Kidney (tissue), 14 donors: ENCODE results near the gene TCIRG1. TPM values are rescaled to one million over a fixed set of nuclear protein-coding genes. Genes with fewer than 3 reads are reported as not detected.

Experiments used
- DNase-seq, 5 donors: peaks; one replicate each; pipeline ENCODE4 v3.0.0-alpha.2; 2013 to 2020
- FAIRE-seq: peaks from 2 replicates; lab custom pipeline; 2012; peaks lifted over from hg19 to GRCh38; lab: Jason Lieb, UNC
- H3K27ac ChIP-seq, 2 donors: one replicate each; pipeline ENCODE4 v1.7.0; 2013; ENCODE audit warnings: low read depth in 2 of 2, low read length in 2 of 2, inconsistent platforms in 1 of 2
- H3K27me3 ChIP-seq: one replicate; pipeline ENCODE4 v1.7.1; 2013; ENCODE audit warnings: low read length, inconsistent platforms; ENCODE audit not compliant: control insufficient read depth, insufficient read depth
- H3K36me3 ChIP-seq, 3 donors: one replicate each; pipeline versions ENCODE4 v1.7.0 to v1.7.1; 2013; ENCODE audit warnings: low read length in 3 of 3, control low read depth in 1 of 3, inconsistent platforms in 1 of 3; ENCODE audit not compliant: insufficient read depth in 3 of 3, control insufficient read depth in 2 of 3
- H3K4me1 ChIP-seq, 3 donors: one replicate each; pipeline versions ENCODE4 v1.7.0 to v1.7.1; 2013; ENCODE audit warnings: low read length in 3 of 3, inconsistent platforms in 1 of 3, low read depth in 1 of 3; ENCODE audit not compliant: control insufficient read depth in 2 of 3, insufficient read depth in 2 of 3
- H3K4me3 ChIP-seq, 3 donors: one replicate each; pipeline versions ENCODE4 v1.7.0 to v1.8.1; 2013; ENCODE audit warnings: low read length in 3 of 3, control low read depth in 1 of 3, inconsistent platforms in 1 of 3
- H3K9ac ChIP-seq, 3 donors: one replicate each; pipeline versions ENCODE4 v1.7.0 to v1.7.1; 2013; ENCODE audit warnings: low read length in 3 of 3, control low read depth in 1 of 3, inconsistent platforms in 1 of 3
- H3K9me3 ChIP-seq, 3 donors: one replicate each; pipeline versions ENCODE4 v1.7.0 to v1.7.1; 2013; ENCODE audit warnings: low read length in 3 of 3, control low read depth in 1 of 3, inconsistent platforms in 1 of 3; ENCODE audit not compliant: control insufficient read depth in 2 of 3, insufficient read depth in 1 of 3
- intact Hi-C: fragments of 100-400 bp; cut with DNase I; formaldehyde crosslinking; loops from one replicate; pipeline ENCODE4 v1.11.1; 2022
- polyA plus RNA-seq: library from polyadenylated mRNA; stranded (reverse); fragments of 350-450 nt; fragmentation: Illumina TruSeq; extraction: RNeasy Lipid Tissue Mini Kit (QIAGEN cat#74804); gene quantifications from one replicate; pipeline ENCODE4 v1.2.3, GENCODE V29; 2014; ENCODE audit warnings: low read depth, low replicate concordance; ENCODE audit not compliant: insufficient read depth
- total RNA-seq: library from RNA; stranded (reverse); fragmentation: NEBNext Ultra II Directional; extraction: Animal tissue kit (Norgen Biotek cat#: 25700); gene quantifications from one replicate; pipeline ENCODE4 v1.2.1, GENCODE V29; 2021
- TF ChIP-seq, protein P1 (sequence below): IDR thresholded peaks from 3 replicates; pipeline ENCODE4 v1.5.1; 2012; ENCODE audit warnings: mild to moderate bottlenecking, moderate library complexity, borderline replicate concordance; ENCODE audit not compliant: insufficient read depth; ENCODE audit errors: extremely low read depth
- donor health status: control.
- donor health status: control.
- donor health status: control.
- donor health status: control.
- donor health status: control.
- donor health status: DM: yes; HTN: yes; CAD: no.
- donor health status: Normal renal cell carcinoma (clear cell type).

Gene TCIRG1
- total and polyA plus RNA-seq, 2 donors from 2014 or later: 36.3 to 97.1 TPM

DNA sequence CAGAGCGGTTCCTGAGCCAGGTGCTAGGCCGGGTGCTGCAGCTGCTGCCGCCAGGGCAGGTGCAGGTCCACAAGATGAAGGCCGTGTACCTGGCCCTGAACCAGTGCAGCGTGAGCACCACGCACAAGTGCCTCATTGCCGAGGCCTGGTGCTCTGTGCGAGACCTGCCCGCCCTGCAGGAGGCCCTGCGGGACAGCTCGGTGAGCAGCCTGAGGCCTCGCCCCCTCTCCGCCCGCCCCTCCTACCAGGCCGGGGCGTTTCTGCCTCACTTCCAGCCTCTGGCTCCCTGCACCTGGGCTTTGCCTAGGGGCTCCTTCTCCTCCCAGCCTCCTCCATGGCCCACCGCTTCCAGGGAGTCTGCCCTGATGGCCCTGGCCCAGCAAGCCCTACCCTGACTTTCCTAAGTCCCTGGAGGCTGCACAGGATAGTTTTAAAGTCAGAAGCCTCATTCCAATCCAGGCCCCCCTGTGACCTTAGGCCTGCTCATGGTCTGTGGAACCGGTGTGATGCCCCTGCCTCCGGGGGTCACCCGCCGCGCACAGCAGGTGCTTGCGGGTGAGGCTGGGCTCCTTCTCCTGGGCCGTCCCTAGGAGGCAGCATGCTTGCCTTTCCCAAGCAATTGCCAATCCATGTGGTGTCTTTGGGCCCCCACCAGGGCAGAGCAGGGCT, 5.5 kb downstream of the TCIRG1 start:
- Histone ChIP-seq H3K27ac (no peak overlapping the region), H3K4me3 (no peak overlapping the region), H3K9me3 (no peaks in the 10 kb centered on the region), H3K9ac (no peak overlapping the region), H3K27me3 (no peaks in the 10 kb centered on the region), H3K36me3 (no peaks in the 10 kb centered on the region), H3K4me1 (peaks cover 0 to 7% (median 0%) of the 10 kb centered on the region in 3 donors)
- TF ChIP-seq, protein P1, sequence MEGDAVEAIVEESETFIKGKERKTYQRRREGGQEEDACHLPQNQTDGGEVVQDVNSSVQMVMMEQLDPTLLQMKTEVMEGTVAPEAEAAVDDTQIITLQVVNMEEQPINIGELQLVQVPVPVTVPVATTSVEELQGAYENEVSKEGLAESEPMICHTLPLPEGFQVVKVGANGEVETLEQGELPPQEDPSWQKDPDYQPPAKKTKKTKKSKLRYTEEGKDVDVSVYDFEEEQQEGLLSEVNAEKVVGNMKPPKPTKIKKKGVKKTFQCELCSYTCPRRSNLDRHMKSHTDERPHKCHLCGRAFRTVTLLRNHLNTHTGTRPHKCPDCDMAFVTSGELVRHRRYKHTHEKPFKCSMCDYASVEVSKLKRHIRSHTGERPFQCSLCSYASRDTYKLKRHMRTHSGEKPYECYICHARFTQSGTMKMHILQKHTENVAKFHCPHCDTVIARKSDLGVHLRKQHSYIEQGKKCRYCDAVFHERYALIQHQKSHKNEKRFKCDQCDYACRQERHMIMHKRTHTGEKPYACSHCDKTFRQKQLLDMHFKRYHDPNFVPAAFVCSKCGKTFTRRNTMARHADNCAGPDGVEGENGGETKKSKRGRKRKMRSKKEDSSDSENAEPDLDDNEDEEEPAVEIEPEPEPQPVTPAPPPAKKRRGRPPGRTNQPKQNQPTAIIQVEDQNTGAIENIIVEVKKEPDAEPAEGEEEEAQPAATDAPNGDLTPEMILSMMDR: no peak
- intact Hi-C loops: no loop called here
- no peak for DNase-seq
- FAIRE-seq: no peak

DNA sequence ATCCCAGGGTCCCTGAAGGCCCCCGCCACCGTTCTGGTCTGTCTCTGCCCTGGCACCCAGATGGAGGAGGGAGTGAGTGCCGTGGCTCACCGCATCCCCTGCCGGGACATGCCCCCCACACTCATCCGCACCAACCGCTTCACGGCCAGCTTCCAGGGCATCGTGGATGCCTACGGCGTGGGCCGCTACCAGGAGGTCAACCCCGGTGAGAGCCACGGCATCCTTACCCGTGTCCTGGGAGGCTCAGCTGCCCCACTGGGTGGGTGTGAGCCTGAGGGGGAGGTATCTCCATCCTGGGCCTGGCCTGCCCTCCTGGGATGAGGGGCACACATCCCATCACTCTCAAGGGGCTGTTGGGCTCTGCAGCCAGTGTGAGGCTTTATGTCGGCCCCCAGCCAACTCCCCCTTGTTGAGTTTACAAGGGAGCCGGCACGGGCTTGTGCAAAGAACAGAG, 6.1 kb downstream of the TCIRG1 start:
- H3K27me3 ChIP-seq: no peaks in the 10 kb centered on the region
- FAIRE-seq (no peak), DNase-seq (no peak)
- intact Hi-C loops: no loop called here
- no peak overlapping the region for H3K9ac ChIP-seq
- H3K9me3 ChIP-seq: no peaks in the 10 kb centered on the region
- TF ChIP-seq, protein P1: no peak
- H3K27ac ChIP-seq: no peak overlapping the region
- H3K4me3 ChIP-seq: no peak overlapping the region
- H3K36me3 ChIP-seq: no peaks in the 10 kb centered on the region
- peaks cover 0 to 3% (median 0%) of the 10 kb centered on the region in 3 donors for H3K4me1 ChIP-seq

DNA sequence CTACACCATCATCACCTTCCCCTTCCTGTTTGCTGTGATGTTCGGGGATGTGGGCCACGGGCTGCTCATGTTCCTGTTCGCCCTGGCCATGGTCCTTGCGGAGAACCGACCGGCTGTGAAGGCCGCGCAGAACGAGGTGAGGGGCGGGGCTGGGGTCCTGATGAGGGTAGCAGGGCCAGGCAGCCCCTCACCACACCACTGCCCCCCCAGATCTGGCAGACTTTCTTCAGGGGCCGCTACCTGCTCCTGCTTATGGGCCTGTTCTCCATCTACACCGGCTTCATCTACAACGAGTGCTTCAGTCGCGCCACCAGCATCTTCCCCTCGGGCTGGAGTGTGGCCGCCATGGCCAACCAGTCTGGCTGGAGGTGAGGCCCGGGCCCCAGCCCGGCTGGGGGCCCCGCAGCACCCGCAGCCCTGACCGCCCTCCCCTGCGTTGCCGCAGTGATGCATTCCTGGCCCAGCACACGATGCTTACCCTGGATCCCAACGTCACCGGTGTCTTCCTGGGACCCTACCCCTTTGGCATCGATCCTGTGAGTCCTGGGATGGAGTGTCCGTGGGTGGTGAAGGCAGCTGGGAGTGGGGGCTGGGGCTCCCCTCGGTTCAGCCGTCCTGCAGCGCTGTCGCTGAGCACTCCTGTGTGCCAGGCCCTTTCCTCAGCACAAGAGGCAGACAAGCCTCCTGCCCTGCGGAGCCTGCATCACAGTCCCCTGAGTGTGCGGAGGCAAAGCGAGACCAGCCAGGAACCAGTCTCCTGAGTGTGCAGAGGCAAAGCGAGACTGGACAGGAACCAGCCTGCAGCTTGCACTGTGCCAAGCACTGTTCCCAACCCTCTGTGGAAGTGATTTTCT, 8.8 kb downstream of the TCIRG1 start:
- no peaks in the 10 kb centered on the region for H3K36me3 ChIP-seq
- no peaks in the 10 kb centered on the region for H3K27me3 ChIP-seq
- H3K4me3 ChIP-seq: no peak overlapping the region
- TF ChIP-seq, protein P1: no peak
- FAIRE-seq (no peak), DNase-seq (no peak)
- H3K9me3 ChIP-seq: no peaks in the 10 kb centered on the region
- no peak overlapping the region for H3K9ac ChIP-seq
- intact Hi-C loops: no loop called here
- H3K4me1 ChIP-seq: no peaks in the 10 kb centered on the region
- no peak overlapping the region for H3K27ac ChIP-seq
